DND-41 (cell line): ENCODE data around the gene CDH19.

Experiments used
- ATAC-seq: fragments of 200-7000 bp; cut with Tn5 transposase; 3 replicates; pipeline ENCODE4 v1.9.1; 2021; ENCODE audit warnings: low read depth; ENCODE audit not compliant: insufficient read depth
- DNase-seq: peaks from one replicate; pipeline ENCODE4 v3.0.0-alpha.2; 2020
- H2AFZ ChIP-seq: 2 replicates; pipeline ENCODE4 v1.6.0; 2012; ENCODE audit warnings: low read depth, low read length
- H3K27ac ChIP-seq: 2 replicates; pipeline ENCODE4 v1.5.1; 2012; ENCODE audit warnings: low read length, inconsistent platforms
- H3K27me3 ChIP-seq: fragments of 200-600 bp; sonication (generic); 2 replicates; pipeline ENCODE4 v1.6.0; 2012; ENCODE audit warnings: low read length, mild to moderate bottlenecking, inconsistent platforms; ENCODE audit not compliant: insufficient read depth, poor library complexity
- H3K36me3 ChIP-seq: 2 replicates; pipeline ENCODE4 v1.5.1; 2012; ENCODE audit warnings: low read length, inconsistent platforms; ENCODE audit not compliant: insufficient read depth
- H3K4me1 ChIP-seq: 2 replicates; pipeline ENCODE4 v1.5.1; 2012; ENCODE audit warnings: mild to moderate bottlenecking, low read length; ENCODE audit not compliant: insufficient read depth
- H3K4me2 ChIP-seq: 2 replicates; pipeline ENCODE4 v1.6.0; 2012; ENCODE audit warnings: mild to moderate bottlenecking, moderate library complexity, low read length, inconsistent platforms; ENCODE audit not compliant: insufficient read depth
- H3K4me3 ChIP-seq, 2 experiments: fragments of 200-600 bp in 1 of 2; shearing (Covaris generic) in 1 of 2; 2 replicates each; pipeline ENCODE4 v1.5.1; 2012 to 2016; ENCODE audit warnings: inconsistent platforms in 2 of 2, low read length in 2 of 2, mild to moderate bottlenecking in 2 of 2, low read depth in 1 of 2, moderate library complexity in 1 of 2
- H3K79me2 ChIP-seq: 2 replicates; pipeline ENCODE4 v1.6.0; 2012; ENCODE audit warnings: low read length, inconsistent platforms; ENCODE audit not compliant: insufficient read depth
- H3K9ac ChIP-seq: 2 replicates; pipeline ENCODE4 v1.6.0; 2012; ENCODE audit warnings: low read depth, mild to moderate bottlenecking, inconsistent platforms, low read length, moderate library complexity
- H3K9me3 ChIP-seq: 2 replicates; pipeline ENCODE4 v1.5.1; 2012; ENCODE audit warnings: low read length, moderate library complexity, mild to moderate bottlenecking, inconsistent platforms; ENCODE audit not compliant: insufficient read depth, severe bottlenecking
- H4K20me1 ChIP-seq: 2 replicates; pipeline ENCODE4 v1.6.0; 2012; ENCODE audit warnings: low read length; ENCODE audit not compliant: insufficient read depth
- CTCF ChIP-seq: IDR thresholded peaks from 2 replicates; pipeline ENCODE4 v1.5.1; 2012; ENCODE audit warnings: borderline replicate concordance, low read length, moderate library complexity, mild to moderate bottlenecking; ENCODE audit not compliant: poor library complexity, severe bottlenecking; ENCODE audit errors: extremely low read depth
- EZH2 ChIP-seq: IDR thresholded peaks from 3 replicates; pipeline ENCODE4 v1.6.1; 2012; ENCODE audit warnings: borderline replicate concordance, low read depth, mild to moderate bottlenecking, moderate library complexity, low read length, inconsistent platforms; ENCODE audit not compliant: severe bottlenecking

Gene CDH19

GRCh38 chr18:66623821-66624220, 19.9 kb upstream of the CDH19 start:
- no peaks in the 10 kb centered on the region for H3K27me3 ChIP-seq
- TF ChIP-seq EZH2, result no peak
- TF ChIP-seq CTCF, result no peak
- no peak overlapping the region for H3K27ac ChIP-seq
- no peaks in the 10 kb centered on the region for H3K36me3 ChIP-seq
- ATAC-seq (no peak), DNase-seq (no peak)
- H3K9ac ChIP-seq, result no peak overlapping the region
- no peak overlapping the region for H3K4me3 ChIP-seq
- no peaks in the 10 kb centered on the region for H3K4me1 ChIP-seq
- H3K79me2 ChIP-seq, result no peaks in the 10 kb centered on the region
- no peaks in the 10 kb centered on the region for H4K20me1 ChIP-seq
- no peak overlapping the region for H3K4me2 ChIP-seq
- H2AFZ ChIP-seq, result no peak overlapping the region
- no peaks in the 10 kb centered on the region for H3K9me3 ChIP-seq

GRCh38 chr18:66621816-66622576, 18.1 kb upstream of the CDH19 start:
- no peak for TF ChIP-seq CTCF
- no peak overlapping the region for H3K4me3 ChIP-seq
- no peak overlapping the region for H3K27ac ChIP-seq
- H2AFZ ChIP-seq, result no peak overlapping the region
- H3K79me2 ChIP-seq, result no peaks in the 10 kb centered on the region
- H3K4me2 ChIP-seq, result no peak overlapping the region
- H3K9me3 ChIP-seq, result no peaks in the 10 kb centered on the region
- no peak overlapping the region for H3K9ac ChIP-seq
- DNase-seq, result no peak
- no peaks in the 10 kb centered on the region for H3K36me3 ChIP-seq
- no peaks in the 10 kb centered on the region for H4K20me1 ChIP-seq
- no peak for ATAC-seq
- no peaks in the 10 kb centered on the region for H3K27me3 ChIP-seq
- no peaks in the 10 kb centered on the region for H3K4me1 ChIP-seq

GRCh38 chr18:66616523-66616983, 12.7 kb upstream of the CDH19 start:
- Histone ChIP-seq H3K4me3 (no peak overlapping the region), H3K4me2 (no peak overlapping the region), H2AFZ (no peak overlapping the region), H3K27me3 (no peaks in the 10 kb centered on the region), H3K9me3 (no peaks in the 10 kb centered on the region), H3K9ac (no peak overlapping the region), H3K27ac (no peak overlapping the region), H4K20me1 (no peaks in the 10 kb centered on the region), H3K4me1 (no peaks in the 10 kb centered on the region), H3K79me2 (no peaks in the 10 kb centered on the region), H3K36me3 (no peaks in the 10 kb centered on the region)
- TF ChIP-seq EZH2 (no peak), CTCF (peak; percentile 48)
- ATAC-seq, result peak; percentile 55; the same call in 1 of the 3 replicates
- DNase-seq, result no peak
